ENCODE measurements around the gene AGTR1. TPM values are rescaled to one million over a fixed set of nuclear protein-coding genes. Genes with fewer than 3 reads are reported as not detected.

The AGTR1 gene
- total RNA-seq, 1 donor from 2014 or later: not detected

- H3K4me1 Mint-ChIP-seq: peaks cover 61% of the 10 kb centered on the region
- Histone ChIP-seq H2AFZ (replicated peaks) (no peak overlapping the region), H3K9ac (no peak overlapping the region), H3K27me3 (no peaks in the 10 kb centered on the region), H3K4me2 (no peak overlapping the region), H3K79me2 (ENCODE audit: low read depth) (no peaks in the 10 kb centered on the region), H3F3A (ENCODE audit: low read depth) (no peaks in the 10 kb centered on the region), H3K27ac (no peak overlapping the region), H3K4me3 (no peak overlapping the region), H3K4me1 (no peaks in the 10 kb centered on the region), H3K36me3 (no peaks in the 10 kb centered on the region), H4K20me1 (ENCODE audit: low read depth) (no peaks in the 10 kb centered on the region), H3K9me3 (ENCODE audit: low read depth) (peaks cover 4% of the 10 kb centered on the region)
- H3K27ac Mint-ChIP-seq: peak overlapping the region; percentile 89
- no peak for TF ChIP-seq CTCF (IDR thresholded peaks at IDR 0.05)
- TF ChIP-seq EZH2 (IDR thresholded peaks at IDR 0.05): no peak
- no peak for TF ChIP-seq EZH2phosphoT487 (IDR thresholded peaks at IDR 0.05)
- peaks cover 2% of the 10 kb centered on the region for H3K9me3 Mint-ChIP-seq
- H3K4me3 Mint-ChIP-seq: no peak overlapping the region
- no peaks in the 10 kb centered on the region for H3K27me3 Mint-ChIP-seq (ENCODE audit: insufficient read depth, low read depth)
- DNase-seq (ENCODE audit: low spot score): no peak
- H3K36me3 Mint-ChIP-seq: peaks cover 2% of the 10 kb centered on the region
Measured at GRCh38 chr3:148791920-148792319, 94.2 kb downstream of the AGTR1 start.

GRCh38 chr3:148792516-148792915 is 94.8 kb downstream of the AGTR1 start:
- H3K27me3 Mint-ChIP-seq (ENCODE audit: insufficient read depth, low read depth): no peaks in the 10 kb centered on the region
- no peaks in the 10 kb centered on the region for H3K9me3 Mint-ChIP-seq

More at GRCh38 chr3:148792516-148792915, 94.8 kb downstream of the AGTR1 start:
- Mint-ChIP-seq H3K36me3 (peaks cover 2% of the 10 kb centered on the region), H3K27ac (peak overlapping the region; percentile 89), H3K4me1 (peaks cover 61% of the 10 kb centered on the region), H3K4me3 (no peak overlapping the region)
- H3K4me1 ChIP-seq: no peaks in the 10 kb centered on the region
- H3K9ac ChIP-seq: no peak overlapping the region
- H3K9me3 ChIP-seq (ENCODE audit: low read depth): no peaks in the 10 kb centered on the region
- H3F3A ChIP-seq (ENCODE audit: low read depth): no peaks in the 10 kb centered on the region
- H4K20me1 ChIP-seq (ENCODE audit: low read depth): no peaks in the 10 kb centered on the region
- H3K27ac ChIP-seq: no peak overlapping the region
- no peak for TF ChIP-seq EZH2phosphoT487 (IDR thresholded peaks at IDR 0.05)
- no peak for TF ChIP-seq CTCF (IDR thresholded peaks at IDR 0.05)
- no peak for TF ChIP-seq EZH2 (IDR thresholded peaks at IDR 0.05)
- no peaks in the 10 kb centered on the region for H3K36me3 ChIP-seq
- no peak overlapping the region for H3K4me2 ChIP-seq
- DNase-seq (ENCODE audit: low spot score): no peak
- no peaks in the 10 kb centered on the region for H3K79me2 ChIP-seq (ENCODE audit: low read depth)
- no peak overlapping the region for H2AFZ ChIP-seq (replicated peaks)
- H3K4me3 ChIP-seq: no peak overlapping the region
- H3K27me3 ChIP-seq: no peaks in the 10 kb centered on the region

Small RNA genes lying within 50 kb of the gene (small RNA-seq; reads per million reads assigned to genes)
- not detected for gene RPL38P1

Other genes starting within 250 kb of the AGTR1 start
- not detected in 2 replicates for gene CPB1, start 129.9 kb downstream of the AGTR1 start, total RNA-seq (ENCODE audit: low replicate concordance)
- not detected in 2 replicates for gene CPA3, start 167.4 kb downstream of the AGTR1 start, total RNA-seq (ENCODE audit: low replicate concordance)

Measured in neural progenitor cell (in vitro differentiated cells).